Activated CD8-positive, alpha-beta T cell treated with anti-CD3 and anti-CD28 coated beads for 36 hours (primary cell): ENCODE measurements around the gene H2AZ2. TPM values are rescaled to one million over a fixed set of nuclear protein-coding genes. Genes with fewer than 3 reads are reported as not detected.
A peak's percentile ranks its signal among the peaks of the same experiment; 100 is the strongest.

Experiments
- ATAC-seq: fragments of 200-7000 bp; cut with Tn5 transposase; one replicate; pipeline ENCODE4 v1.10.0; 2021; ENCODE audit warnings: mild to moderate bottlenecking, moderate library complexity
- CTCF ChIA-PET: fragments of 350-600 bp; sonication (Branson Sonifier 250); formaldehyde crosslinking; loops from one replicate; lab custom pipeline; 2021; ENCODE audit warnings: antibody characterized with exemption; lab: Charles Lee
- POLR2A ChIA-PET: fragments of 350-600 bp; sonication (Branson Sonifier 250); formaldehyde crosslinking; loops from one replicate; lab custom pipeline; 2021; ENCODE audit warnings: antibody characterized with exemption; lab: Charles Lee
- DNase-seq: peaks from one replicate; pipeline ENCODE4 v3.0.0-alpha.2; 2020
- H3K27ac Mint-ChIP-seq: one replicate; pipeline ENCODE4 v1.8.0; 2021; ENCODE audit warnings: mild to moderate bottlenecking, mixed read lengths
- H3K27me3 Mint-ChIP-seq: one replicate; pipeline ENCODE4 v1.8.0; 2021; ENCODE audit warnings: mixed read lengths
- H3K36me3 Mint-ChIP-seq: one replicate; pipeline ENCODE4 v1.8.0; 2021; ENCODE audit warnings: low read depth, mixed read lengths
- H3K4me1 Mint-ChIP-seq: one replicate; pipeline ENCODE4 v1.8.0; 2021; ENCODE audit warnings: low read depth, mixed read lengths
- H3K4me3 Mint-ChIP-seq: one replicate; pipeline ENCODE4 v1.8.0; 2021; ENCODE audit warnings: mild to moderate bottlenecking, moderate library complexity, mixed read lengths
- H3K9me3 Mint-ChIP-seq: one replicate; pipeline ENCODE4 v1.8.0; 2021; ENCODE audit warnings: mixed read lengths
- intact Hi-C: fragments of 100-400 bp; cut with micrococcal nuclease; formaldehyde crosslinking; loops from one replicate; pipeline ENCODE4 v1.10.0; 2022
- total RNA-seq, 2 experiments: library from RNA; stranded (reverse); gene quantifications; one replicate each; pipeline ENCODE4 v1.2.3, GENCODE V29; 2021
- TF ChIP-seq, protein P1 (sequence below): fragments of 200-600 bp; IDR thresholded peaks from one replicate; pipeline ENCODE4 v1.8.0; 2022; ENCODE audit warnings: antibody characterized with exemption, mild to moderate bottlenecking

Gene H2AZ2
- total RNA-seq, 2 experiments from 2014 or later = 242 to 271 TPM

DNA sequence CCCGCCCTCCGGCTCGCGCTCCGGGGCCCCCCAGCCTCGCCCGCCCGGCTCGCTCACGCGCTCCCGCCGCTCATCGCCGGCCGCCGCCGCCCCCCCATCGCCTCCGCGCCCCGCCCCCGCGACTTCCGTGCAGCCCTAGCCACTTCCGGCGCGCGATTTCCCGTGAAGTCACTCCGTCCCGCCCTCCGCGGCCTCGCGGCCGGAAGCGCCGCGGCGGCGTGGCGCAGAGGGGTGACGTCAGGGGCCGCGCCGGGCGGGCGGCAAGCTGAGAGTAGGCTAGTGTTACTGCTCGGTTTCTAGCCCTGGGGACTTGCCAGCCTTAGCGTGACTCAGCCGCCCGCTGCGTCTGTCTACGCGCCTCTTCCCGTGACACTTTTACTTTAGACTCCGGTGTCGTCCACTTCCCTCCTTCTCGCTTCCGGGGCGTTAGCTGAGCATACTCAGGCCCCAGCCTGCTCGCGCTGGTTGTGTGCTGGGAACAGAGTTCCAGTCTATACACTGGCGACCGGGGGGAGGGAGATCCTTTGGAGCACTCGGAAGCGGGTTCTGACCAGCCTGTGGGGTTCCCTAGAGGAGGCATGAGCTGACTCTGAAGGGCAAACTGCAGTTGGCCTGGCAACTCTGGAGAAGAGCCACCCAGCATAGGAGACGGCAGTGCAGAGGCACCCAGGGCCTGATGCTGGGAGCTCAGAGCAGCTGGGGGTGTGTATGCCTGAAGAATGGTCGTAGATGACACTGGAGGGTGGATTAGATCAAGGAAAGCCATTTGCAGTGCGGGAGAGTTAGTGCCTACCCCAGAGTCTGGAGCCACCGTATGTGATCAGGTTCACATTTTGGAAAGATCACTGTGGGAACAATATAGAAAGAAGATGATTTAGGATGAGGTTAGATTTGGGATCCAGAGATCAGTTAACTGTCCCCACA, 37.8 kb upstream of the H2AZ2 start, which contains the start of gene PURB:
TSS of gene PURB (minus strand) at position 137 of the 924 bp plus-strand sequence. CDS start 182 bp downstream, outside the sequence.
- POLR2A ChIA-PET = interaction anchor here (0.6 to 3.2 kb wide), 32 partner anchors 9 to 882 kb away, joined by 3 to 49 read pairs (median 4); partner anchors contain the start of genes DDX56, H2AZ2, OGDH and TBRG4
- peaks cover 43% of the 10 kb centered on the region for H3K36me3 Mint-ChIP-seq
- peak; percentile 97 for DNase-seq
- H3K4me3 Mint-ChIP-seq = peak within 1 kb of the TSS; percentile 96
- ATAC-seq = peak; percentile 94
- peaks cover 9% of the 10 kb centered on the region for H3K9me3 Mint-ChIP-seq
- intact Hi-C loops = loop anchor here (5.0 kb wide), 1 partner anchor 37 kb away; no protein-coding TSS in a partner anchor
- no peaks in the 10 kb centered on the region for H3K27me3 Mint-ChIP-seq
- H3K27ac Mint-ChIP-seq = peak within 1 kb of the TSS; percentile 98
- TF ChIP-seq, protein P1, sequence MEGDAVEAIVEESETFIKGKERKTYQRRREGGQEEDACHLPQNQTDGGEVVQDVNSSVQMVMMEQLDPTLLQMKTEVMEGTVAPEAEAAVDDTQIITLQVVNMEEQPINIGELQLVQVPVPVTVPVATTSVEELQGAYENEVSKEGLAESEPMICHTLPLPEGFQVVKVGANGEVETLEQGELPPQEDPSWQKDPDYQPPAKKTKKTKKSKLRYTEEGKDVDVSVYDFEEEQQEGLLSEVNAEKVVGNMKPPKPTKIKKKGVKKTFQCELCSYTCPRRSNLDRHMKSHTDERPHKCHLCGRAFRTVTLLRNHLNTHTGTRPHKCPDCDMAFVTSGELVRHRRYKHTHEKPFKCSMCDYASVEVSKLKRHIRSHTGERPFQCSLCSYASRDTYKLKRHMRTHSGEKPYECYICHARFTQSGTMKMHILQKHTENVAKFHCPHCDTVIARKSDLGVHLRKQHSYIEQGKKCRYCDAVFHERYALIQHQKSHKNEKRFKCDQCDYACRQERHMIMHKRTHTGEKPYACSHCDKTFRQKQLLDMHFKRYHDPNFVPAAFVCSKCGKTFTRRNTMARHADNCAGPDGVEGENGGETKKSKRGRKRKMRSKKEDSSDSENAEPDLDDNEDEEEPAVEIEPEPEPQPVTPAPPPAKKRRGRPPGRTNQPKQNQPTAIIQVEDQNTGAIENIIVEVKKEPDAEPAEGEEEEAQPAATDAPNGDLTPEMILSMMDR = no peak
- peaks cover 51% of the 10 kb centered on the region for H3K4me1 Mint-ChIP-seq
- CTCF ChIA-PET = interaction anchor here (0.7 to 1.8 kb wide), 12 partner anchors 12 to 304 kb away, joined by 3 to 9 read pairs (median 4); partner anchors contain the start of gene H2AZ2

DNA sequence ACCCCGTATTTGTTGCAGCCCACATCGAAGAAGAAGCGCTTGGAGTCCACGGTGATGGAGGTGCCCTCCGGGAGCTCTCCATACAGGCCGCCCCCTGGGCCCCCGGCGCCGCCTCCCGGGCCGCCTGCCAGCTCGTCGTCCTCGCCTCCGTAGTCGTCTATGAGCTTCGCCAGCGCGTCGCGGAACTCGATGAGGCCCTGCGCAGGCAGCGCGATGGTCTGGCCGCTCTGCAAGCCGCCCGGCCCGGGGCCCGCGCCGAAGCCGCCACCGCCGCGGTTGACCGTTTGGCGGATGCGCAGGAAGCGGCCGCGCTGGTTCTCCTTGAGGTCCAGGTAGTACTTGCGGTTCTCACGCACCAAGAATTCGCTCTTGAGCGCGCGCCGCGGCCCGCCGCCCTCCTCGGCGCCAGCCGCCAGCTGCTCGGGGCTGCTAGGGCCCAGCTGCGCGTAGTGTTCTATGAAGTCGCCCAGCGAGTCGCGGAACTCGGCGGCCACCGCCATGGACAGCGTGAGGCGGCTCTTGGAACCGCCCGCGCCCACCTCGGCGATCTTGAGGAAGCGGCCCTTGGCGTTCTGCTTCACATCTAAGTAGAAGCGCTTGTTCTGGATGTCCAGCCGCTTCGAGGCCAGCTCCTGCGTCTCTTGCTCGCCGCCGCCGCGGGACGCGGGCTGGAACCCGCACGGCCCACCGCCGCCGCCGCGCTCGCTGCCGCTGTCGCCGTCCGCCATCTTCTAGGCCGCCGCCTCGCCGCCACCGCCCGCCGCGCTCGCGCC, 36.9 kb upstream of the H2AZ2 start:
- peaks cover 52% of the 10 kb centered on the region for H3K36me3 Mint-ChIP-seq

DNA sequence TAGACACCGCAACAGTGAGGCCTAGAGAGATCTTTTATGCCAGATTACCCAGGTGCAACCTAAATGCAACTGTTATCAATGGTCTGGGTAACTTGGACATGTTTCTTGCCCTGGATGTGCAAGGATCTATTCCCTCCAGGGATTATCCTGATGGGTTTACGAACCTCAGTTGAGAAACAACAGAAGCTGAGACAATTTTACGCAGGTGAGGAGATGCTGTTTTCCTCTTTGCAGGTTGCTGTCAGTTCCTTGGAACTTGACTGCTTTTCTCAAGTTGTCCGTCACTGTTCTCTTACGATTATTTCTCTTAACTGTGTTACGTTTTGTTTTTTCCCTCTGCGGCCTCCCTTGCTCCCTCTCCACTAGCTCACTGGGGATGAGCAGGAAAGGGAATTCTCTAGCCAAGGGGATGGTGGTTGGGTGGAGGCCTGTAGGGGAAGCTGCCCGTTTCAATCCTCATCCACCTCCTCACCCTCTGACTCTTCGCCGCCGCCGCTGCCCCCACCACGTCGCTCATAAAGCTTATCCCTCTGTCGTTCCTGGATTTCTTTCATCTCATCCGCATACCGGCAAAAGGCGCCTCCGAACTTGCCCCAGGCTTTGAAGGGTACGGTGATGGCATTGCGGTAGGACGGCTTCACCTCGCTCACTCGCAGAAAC, 36.2 kb upstream of the H2AZ2 start:
- Mint-ChIP-seq H3K4me1 (peaks cover 61% of the 10 kb centered on the region), H3K36me3 (peaks cover 56% of the 10 kb centered on the region), H3K9me3 (peaks cover 9% of the 10 kb centered on the region), H3K27me3 (no peaks in the 10 kb centered on the region), H3K27ac (peak overlapping the region; percentile 88), H3K4me3 (peak overlapping the region; percentile 96)
- TF ChIP-seq, protein P1 = no peak
- intact Hi-C loops = loop anchor here (5.0 kb wide), 1 partner anchor 37 kb away; the partner anchor contains the start of gene H2AZ2
- POLR2A ChIA-PET = interaction anchor here (0.7 to 3.2 kb wide), 21 partner anchors 10 to 310 kb away, joined by 3 to 49 read pairs (median 9); partner anchors contain the start of genes DDX56, H2AZ2, MYO1G and TBRG4
- DNase-seq (no peak), ATAC-seq (no peak)
- CTCF ChIA-PET = interaction anchor here (1.2 to 4.7 kb wide), 7 partner anchors 9 to 252 kb away, joined by 3 to 70 read pairs (median 5); partner anchors contain the start of gene H2AZ2

More for the DNA sequence above, 36.9 kb upstream of the H2AZ2 start:
- Mint-ChIP-seq H3K27me3 (no peaks in the 10 kb centered on the region), H3K27ac (peak overlapping the region; percentile 88), H3K4me1 (peaks cover 57% of the 10 kb centered on the region), H3K9me3 (peaks cover 9% of the 10 kb centered on the region), H3K4me3 (peak overlapping the region; percentile 96)
- ChIA-PET CTCF (interaction anchor here (0.9 to 4.7 kb wide), 13 partner anchors 10 to 304 kb away, joined by 3 to 70 read pairs (median 4); partner anchors contain the start of gene H2AZ2), POLR2A (interaction anchor here (0.7 to 3.2 kb wide), 32 partner anchors 10 to 311 kb away, joined by 3 to 49 read pairs (median 4); partner anchors contain the start of genes DDX56, H2AZ2, MYO1G and OGDH)
- intact Hi-C loops = loop anchor here (5.0 kb wide), 2 partner anchors 37 to 38 kb away; partner anchors contain the start of gene H2AZ2
- TF ChIP-seq, protein P1 = no peak
- ATAC-seq (peak; percentile 6), DNase-seq (peak; percentile 63)

DNA sequence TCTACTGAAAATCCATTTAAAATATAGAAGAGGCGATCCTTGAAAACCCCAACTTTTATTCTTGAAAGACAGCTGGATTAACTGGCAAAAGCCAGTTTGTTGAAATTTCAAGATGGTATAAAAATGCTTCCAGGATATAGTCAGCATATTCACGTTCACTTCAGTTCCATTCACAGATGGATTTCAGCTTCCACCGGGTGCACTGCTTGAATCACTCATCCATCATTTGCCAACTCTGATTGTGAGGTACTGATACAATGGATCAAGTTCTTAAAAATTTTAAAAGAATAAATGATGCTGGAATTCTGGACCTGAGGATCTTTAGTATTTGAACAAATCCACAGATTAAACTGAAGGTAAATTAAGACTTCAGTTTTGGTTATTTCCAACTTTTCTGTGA, 35.0 kb upstream of the H2AZ2 start:
- H3K4me3 Mint-ChIP-seq = peak overlapping the region; percentile 96
- CTCF ChIA-PET = interaction anchor here (0.8 to 4.7 kb wide), 5 partner anchors 24 to 82 kb away, joined by 3 to 70 read pairs (median 8); no protein-coding TSS in a partner anchor
- H3K9me3 Mint-ChIP-seq = peaks cover 14% of the 10 kb centered on the region
- DNase-seq (no peak), ATAC-seq (no peak)
- H3K27me3 Mint-ChIP-seq = no peaks in the 10 kb centered on the region
- TF ChIP-seq, protein P1 = no peak
- peaks cover 61% of the 10 kb centered on the region for H3K4me1 Mint-ChIP-seq
- POLR2A ChIA-PET = interaction anchor here (1.6 to 3.5 kb wide), 5 partner anchors 9 to 81 kb away, joined by 6 to 18 read pairs (median 7); partner anchors contain the start of gene H2AZ2
- no peak overlapping the region for H3K27ac Mint-ChIP-seq
- intact Hi-C loops = loop anchor here (5.0 kb wide), 1 partner anchor 36 kb away; the partner anchor contains the start of gene H2AZ2
- H3K36me3 Mint-ChIP-seq = peaks cover 59% of the 10 kb centered on the region
